ENCODE measurements around the gene DDX5. TPM values are rescaled to one million over a fixed set of nuclear protein-coding genes. Genes with fewer than 3 reads are reported as not detected.
"Not testable (repeated sequence)": the region's sequence is repeated elsewhere in the genome, so short reads cannot be mapped to it uniquely, and the experiment has no call there.

Gene DDX5
- total and polyA plus RNA-seq, 3 donors from 2014 or later, result 516 to 697 (median 557) TPM

- Histone ChIP-seq H3K27ac (peak overlapping the region in 1 of 2 donors; percentile 82), H3K27me3 (no peaks in the 10 kb centered on the region), H3K36me3 (ENCODE audit: low read depth, missing control alignments) (no peaks in the 10 kb centered on the region), H3K9me3 (no peaks in the 10 kb centered on the region), H3K4me3 (peak overlapping the region; percentile 64 to 74), H3K4me1 (peaks cover 23% of the 10 kb centered on the region)
- DNase-seq, result no peak
- 31 to 38% methylated on average over 4 of the region's 4 CpGs for WGBS, 2 donors
- TF ChIP-seq CTCF (IDR thresholded peaks at IDR 0.05) (no peak), POLR2A (IDR thresholded peaks at IDR 0.05) (no peak)
- intact Hi-C loops (cut with DNase I; ENCODE audit: low total_unique reads), result no loop called here
These were observed 8.5 kb downstream of the DDX5 start for GRCh38 chr17:64497565-64498035.

GRCh38 chr17:64496786-64497564 lies 9.1 kb downstream of the DDX5 start, which contains the start of gene POLG2:
Gene POLG2 (minus strand): TSS chr17:64497054. CDS start chr17:64496968, 86 bp downstream.
- Histone ChIP-seq H3K4me3 (peak within 1 kb of the TSS; percentile 64 to 74), H3K36me3 (ENCODE audit: low read depth, missing control alignments) (no peaks in the 10 kb centered on the region), H3K4me1 (peaks cover 23% of the 10 kb centered on the region), H3K9me3 (no peaks in the 10 kb centered on the region), H3K27me3 (no peaks in the 10 kb centered on the region), H3K27ac (peak within 1 kb of the TSS; percentile 31 to 82)
- 0 to 1% methylated on average over 47 to 49 of the region's 50 CpGs for WGBS, 2 donors
- intact Hi-C loops (cut with DNase I; ENCODE audit: low total_unique reads), result no loop called here
- DNase-seq, result peak; percentile 95
- TF ChIP-seq POLR2A (IDR thresholded peaks at IDR 0.05), result no peak
- TF ChIP-seq CTCF (IDR thresholded peaks at IDR 0.05), result peak; percentile 7 to 25 (median 25)

GRCh38 chr17:64496348-64496785 lies 9.7 kb downstream of the DDX5 start:
- H3K27ac ChIP-seq, result peak overlapping the region; percentile 31 to 82
- TF ChIP-seq POLR2A (IDR thresholded peaks at IDR 0.05) (no peak), CTCF (IDR thresholded peaks at IDR 0.05) (no peak)
- 0% methylated on average over 20 of the region's 20 CpGs for WGBS, 2 donors
- H3K9me3 ChIP-seq, result no peaks in the 10 kb centered on the region
- no peaks in the 10 kb centered on the region for H3K36me3 ChIP-seq (ENCODE audit: low read depth, missing control alignments)
- intact Hi-C loops (cut with DNase I; ENCODE audit: low total_unique reads), result no loop called here
- H3K4me3 ChIP-seq, result peak overlapping the region; percentile 64 to 74
- DNase-seq, result no peak
- peaks cover 23% of the 10 kb centered on the region for H3K4me1 ChIP-seq
- no peaks in the 10 kb centered on the region for H3K27me3 ChIP-seq

- H3K9me3 ChIP-seq; intact Hi-C loops (cut with DNase I; ENCODE audit: low total_unique reads); DNase-seq; H3K4me3 ChIP-seq; H3K27ac ChIP-seq; H3K27me3 ChIP-seq; H3K36me3 ChIP-seq (ENCODE audit: low read depth, missing control alignments): not testable (repeated sequence)
- 51 to 76% methylated on average over 5 of the region's 5 CpGs for WGBS, 2 donors
- H3K4me1 ChIP-seq, result peaks cover 19% of the 10 kb centered on the region
These were observed 10.8 kb downstream of the DDX5 start for GRCh38 chr17:64495300-64495699.

- 87 to 97% methylated on average over 2 of the region's 2 CpGs for WGBS, 2 donors
- TF ChIP-seq POLR2A (IDR thresholded peaks at IDR 0.05) (no peak), CTCF (IDR thresholded peaks at IDR 0.05) (no peak)
- Histone ChIP-seq H3K4me3 (no peak overlapping the region), H3K36me3 (ENCODE audit: low read depth, missing control alignments) (no peaks in the 10 kb centered on the region), H3K4me1 (peaks cover 19% of the 10 kb centered on the region), H3K9me3 (no peaks in the 10 kb centered on the region), H3K27me3 (no peaks in the 10 kb centered on the region), H3K27ac (no peak overlapping the region)
- intact Hi-C loops (cut with DNase I; ENCODE audit: low total_unique reads), result no loop called here
- no peak for DNase-seq
These were observed 12.0 kb downstream of the DDX5 start for GRCh38 chr17:64494121-64494520.
